K562 (cell line): ENCODE results near the gene MGAT1. TPM values are rescaled to one million over a fixed set of nuclear protein-coding genes. Genes with fewer than 3 reads are reported as not detected.
A peak's percentile ranks its signal among the peaks of the same experiment; 100 is the strongest.

ENCODE experiments used
- ATAC-seq: fragments of 200-7000 bp; cut with Tn5 transposase; 3 replicates; pipeline ENCODE4 v1.9.1; 2020; ENCODE audit warnings: moderate library complexity
- BruUV-seq: library from RNA; stranded (reverse); fragments of 400-500 nt; replicated peaks from 2 replicates; lab custom pipeline; 2021; lab: Mats Ljungman, UMichigan
- CTCF ChIA-PET: fragments of 300-600 bp; formaldehyde crosslinking; extraction: SDS; loops from one replicate; lab custom pipeline; 2021; ENCODE audit warnings: low intra/inter-chr PET ratio; lab: Yijun Ruan, JAX
- POLR2A ChIA-PET: fragments of 300-600, 350-650 bp; sonication (Branson Sonifier 250); formaldehyde crosslinking; extraction: SDS; loops from one replicate; lab custom pipeline; 2021; ENCODE audit warnings: antibody characterized with exemption, inconsistent platforms; lab: Yijun Ruan, JAX
- DNase-seq, 4 experiments: peaks; one replicate each; pipeline versions ENCODE4 v3.0.0 to v3.0.0-alpha.2; 2011 to 2018; ENCODE audit warnings: low spot score in 3 of 4, mixed read lengths in 3 of 4; ENCODE audit errors: extremely low read depth in 1 of 4
- FAIRE-seq: peaks from 2 replicates; lab custom pipeline; 2011; peaks lifted over from hg19 to GRCh38; lab: Jason Lieb, UNC
- H2AFZ ChIP-seq: 2 replicates; pipeline ENCODE4 v1.6.0; 2011; ENCODE audit warnings: low read depth, low read length, control low read depth, inconsistent platforms
- H3K27ac ChIP-seq: fragments of 200-600 bp; 3 replicates; pipeline ENCODE4 v1.8.0; 2011; ENCODE audit warnings: low read depth, mild to moderate bottlenecking, control low read depth, inconsistent platforms, low read length, moderate library complexity, mixed read lengths; ENCODE audit errors: extremely low read depth
- H3K27me3 ChIP-seq, 2 experiments: fragments of 300-600 bp in 1 of 2; 2 replicates in 1 of 2; 3 replicates in 1 of 2; pipeline versions ENCODE4 v1.6.0 to v1.8.0; 2011; ENCODE audit warnings: inconsistent platforms in 2 of 2, low read length in 2 of 2, mild to moderate bottlenecking in 1 of 2, mixed read lengths in 1 of 2, moderate library complexity in 1 of 2; ENCODE audit not compliant: control insufficient read depth in 2 of 2, insufficient read depth in 2 of 2
- H3K36me3 ChIP-seq: fragments of 300-600 bp; 3 replicates; pipeline ENCODE4 v1.8.0; 2011; ENCODE audit warnings: mild to moderate bottlenecking, low read length, inconsistent platforms; ENCODE audit not compliant: control insufficient read depth, insufficient read depth
- H3K4me1 ChIP-seq, 2 experiments: fragments of 200-600 bp in 1 of 2; replicated peaks in 1 of 2; 2 replicates in 1 of 2; 3 replicates in 1 of 2; pipeline versions ENCODE4 v1.5.1 to v1.8.0; 2011; ENCODE audit warnings: inconsistent platforms in 2 of 2, low read length in 2 of 2, mild to moderate bottlenecking in 1 of 2, mixed read lengths in 1 of 2, moderate library complexity in 1 of 2; ENCODE audit not compliant: control insufficient read depth in 2 of 2, insufficient read depth in 2 of 2
- H3K4me2 ChIP-seq: 2 replicates; pipeline ENCODE4 v1.6.1; 2011; ENCODE audit warnings: low read length, control low read depth, inconsistent platforms, mixed read lengths; ENCODE audit not compliant: insufficient read depth
- H3K4me3 ChIP-seq: fragments of 200-600 bp; sonication (generic), shearing (Covaris generic); 2 replicates; pipeline ENCODE4 v1.5.1; 2016; ENCODE audit warnings: control low read depth, inconsistent platforms
- H3K79me2 ChIP-seq: fragments of 200-600 bp; 3 replicates; pipeline ENCODE4 v1.8.0; 2011; ENCODE audit warnings: low read length, inconsistent platforms; ENCODE audit not compliant: control insufficient read depth, insufficient read depth
- H3K9ac ChIP-seq, 2 experiments: 2 replicates each; pipeline versions ENCODE4 v1.6.0 to v1.6.1; 2011; ENCODE audit warnings: low read depth in 2 of 2, low read length in 2 of 2, control low read depth in 1 of 2, inconsistent platforms in 1 of 2, mild to moderate bottlenecking in 1 of 2, mixed read lengths in 1 of 2; ENCODE audit not compliant: insufficient read depth in 1 of 2
- H3K9me1 ChIP-seq: one replicate; pipeline ENCODE4 v1.6.0; 2011; ENCODE audit warnings: inconsistent platforms, mild to moderate bottlenecking, low read length, moderate library complexity; ENCODE audit not compliant: control insufficient read depth, insufficient read depth
- H3K9me3 ChIP-seq: replicated peaks from 2 replicates; pipeline ENCODE4 v1.5.1; 2011; ENCODE audit warnings: low read depth, low read length, inconsistent platforms; ENCODE audit not compliant: control insufficient read depth, insufficient read depth
- H4K20me1 ChIP-seq: replicated peaks from 2 replicates; pipeline ENCODE4 v1.6.1; 2011; ENCODE audit warnings: low read length, inconsistent platforms, mixed read lengths; ENCODE audit not compliant: control insufficient read depth, insufficient read depth
- ADNP ChIP-seq: fragments of 200-800 bp; sonication (Bioruptor generic); IDR thresholded peaks from 2 replicates; pipeline ENCODE4 v1.6.1; 2016; ENCODE audit warnings: missing genetic modification characterization, missing compliant biosample characterization
- BCOR ChIP-seq: fragments of 450-650 bp; IDR thresholded peaks from 2 replicates; pipeline ENCODE4 v1.6.1; 2016
- CHD1 ChIP-seq: fragments of 200-600 bp; sonication (generic); IDR thresholded peaks from one replicate; pipeline ENCODE4 v1.6.1; 2012; ENCODE audit warnings: mild to moderate bottlenecking, moderate library complexity, low read length, inconsistent platforms
- CTCFL ChIP-seq: IDR thresholded peaks from 2 replicates; pipeline ENCODE4 v1.6.1; 2011; ENCODE audit warnings: borderline replicate concordance, low read depth, mild to moderate bottlenecking, moderate library complexity, low read length; ENCODE audit not compliant: insufficient read depth, poor library complexity, severe bottlenecking
- FOXJ2 ChIP-seq: fragments of 200-800 bp; sonication (Bioruptor generic); IDR thresholded peaks from 2 replicates; pipeline ENCODE4 v1.6.1; 2016; ENCODE audit warnings: missing genetic modification characterization, missing compliant biosample characterization
- HMGXB4 ChIP-seq: sonication (generic); formaldehyde crosslinking; IDR thresholded peaks from 2 replicates; pipeline ENCODE4 v1.8.1; 2023; ENCODE audit warnings: mild to moderate bottlenecking, missing genetic modification reagents
- KDM1A ChIP-seq, 2 experiments: fragments of 450-650 bp; IDR thresholded peaks; 2 replicates each; pipeline ENCODE4 v1.6.1; 2016; ENCODE audit warnings: mild to moderate bottlenecking in 2 of 2
- MEIS2 ChIP-seq: fragments of 450-650 bp; IDR thresholded peaks from 2 replicates; pipeline ENCODE4 v1.6.1; 2014; ENCODE audit warnings: mild to moderate bottlenecking; ENCODE audit not compliant: partially characterized antibody
- NFE2L1 ChIP-seq: fragments of 450-650 bp; IDR thresholded peaks from 2 replicates; pipeline ENCODE4 v1.6.1; 2016; ENCODE audit warnings: missing genetic modification characterization, low read depth, mild to moderate bottlenecking, missing compliant biosample characterization, moderate library complexity, borderline replicate concordance
- PKNOX1 ChIP-seq: fragments of 450-650 bp; IDR thresholded peaks from 2 replicates; pipeline ENCODE4 v1.6.1; 2016
- RBM25 ChIP-seq: fragments of 200-400 bp; formaldehyde crosslinking; IDR thresholded peaks from 2 replicates; pipeline ENCODE4 v1.6.1; 2018; ENCODE audit warnings: low read length, low read depth, moderate library complexity; ENCODE audit not compliant: severe bottlenecking
- RCOR1 ChIP-seq, 2 experiments: IDR thresholded peaks; 2 replicates each; pipeline ENCODE4 v1.6.1; 2012; ENCODE audit warnings: low read depth in 2 of 2, low read length in 2 of 2, borderline replicate concordance in 1 of 2, improper control_type of control experiment in 1 of 2
- SIN3B ChIP-seq: fragments of 450-650 bp; IDR thresholded peaks from 2 replicates; pipeline ENCODE4 v1.6.1; 2017; ENCODE audit warnings: low read depth, mild to moderate bottlenecking, moderate library complexity
- ZFP36 ChIP-seq: fragments of 150-350 bp; IDR thresholded peaks from 2 replicates; pipeline ENCODE4 v1.6.1; 2018; ENCODE audit warnings: low read length, low read depth; ENCODE audit not compliant: partially characterized antibody
- WGBS: fragments of 100-300 bp; shearing (Covaris generic); methylation state at CpG from one replicate; pipeline ENCODE4 v1.1.6; 2016; ENCODE audit warnings: low coverage, mixed read lengths; ENCODE audit not compliant: insufficient coverage; ENCODE audit errors: missing lambda C conversion rate; 5-methylcytosine and 5-hydroxymethylcytosine counted together
- in situ Hi-C: fragments of 300-500 bp; cut with MboI; formaldehyde crosslinking; loops from 4 replicates; pipeline ENCODE4 v1.15.0; 2018; ENCODE audit warnings: inconsistent platforms, mixed read lengths
- intact Hi-C: fragments of 100-400 bp; cut with micrococcal nuclease; formaldehyde crosslinking; loops from 2 replicates; pipeline ENCODE4 v1.14.2; 2022
- polyA plus RNA-seq, 8 experiments: library from polyadenylated mRNA; depleted of rRNA in 4 of 8; stranded (reverse) in 5 of 8; unstranded in 3 of 8; fragments of >200 nt; fragmentation: Nextera tagmentation in 2 of 8; fragmentation: Illumina TruSeq in 1 of 8; extraction: Ambion mirVana in 2 of 8; extraction: Trizol in 1 of 8; gene quantifications; 2 replicates each; pipeline versions ENCODE4 v1.2.1 to v1.2.3, GENCODE V29; 2011 to 2014; ENCODE audit warnings: inconsistent platforms in 1 of 8, missing spikeins in 1 of 8
- total RNA-seq, 7 experiments: library from RNA; depleted of rRNA in 6 of 7; stranded (reverse); fragments of >200 nt in 6 of 7; fragmentation: Illumina TruSeq in 2 of 7; extraction: Trizol in 2 of 7; gene quantifications; 2 replicates each; pipeline versions ENCODE4 v1.2.1 to v1.2.3, GENCODE V29; 2011 to 2021; ENCODE audit warnings: low replicate concordance in 1 of 7

MGAT1 gene
- total and polyA plus RNA-seq, 9 of the 15 experiments (the other 6 are each of a cell fraction or from before 2014, with no cell fraction given) = 3.9 to 82.7 (median 44.5) TPM

GRCh38 chr5:180820788-180821321 is 18.2 kb upstream of the MGAT1 start (continued):
- no peak for TF ChIP-seq CTCFL

- TF ChIP-seq HMGXB4 (CRISPR knock-in tag) (no peak), KDM1A (IDR thresholded peaks at IDR 0.05) (peak; percentile 18 to 53; a peak in 2 of 4 replicates), NFE2L1 (tag) (no peak), CHD1 (no peak), ADNP (tag) (peak; percentile 37; the same call in 1 of the 2 replicates), FOXJ2 (tag) (no peak), RBM25 (peak; percentile 98), PKNOX1 (peak; percentile 51), MEIS2 (peak; percentile 24), RCOR1 (IDR thresholded peaks at IDR 0.05; ENCODE audit: borderline replicate concordance in 1 of 2, low read depth in 2 of 2, low read length in 2 of 2) (peak in 1 of 2 experiments; percentile 30; a peak in 1 of 4 replicates), ZFP36 (peak; percentile 84), SIN3B (no peak), BCOR (peak; percentile 92)
- TF ChIP-seq, all 486 proteins: peak for 8
- no TSS peak for BruUV-seq
- no peak overlapping the region for H3K4me2 ChIP-seq
- intact Hi-C loops (no loop called here), in situ Hi-C loops (no loop called here)
- H3K27me3 ChIP-seq = no peaks in the 10 kb centered on the region
- FAIRE-seq (no peak), DNase-seq (no peak), ATAC-seq (no peak)
- no peaks in the 10 kb centered on the region for H3K9me1 ChIP-seq
- H3K36me3 ChIP-seq = no peaks in the 10 kb centered on the region
- no peaks in the 10 kb centered on the region for H3K9me3 ChIP-seq
- ChIA-PET POLR2A (interaction anchor here (0.8 to 3.2 kb wide), 2 partner anchors 12 to 268 kb away, joined by 3 to 14 read pairs; no protein-coding TSS in a partner anchor), CTCF (no interaction called here)
- no peaks in the 10 kb centered on the region for H4K20me1 ChIP-seq
- peak overlapping the region; percentile 22; the same call in 1 of the 2 replicates for H2AFZ ChIP-seq
- H3K4me1 ChIP-seq = peaks cover 20 to 30% of the 10 kb centered on the region in 2 experiments; a peak in 4 of 5 replicates
- H3K27ac ChIP-seq = no peak overlapping the region
- no peak overlapping the region for H3K4me3 ChIP-seq
- H3K9ac ChIP-seq = no peak overlapping the region
- H3K79me2 ChIP-seq = no peaks in the 10 kb centered on the region
- WGBS = 66% methylated on average over 6 of the region's 6 CpGs
These were observed 16.2 kb upstream of the MGAT1 start for GRCh38 chr5:180818677-180819341.
